HFFc6 (cell line): ENCODE data around the gene WDR1. TPM values are rescaled to one million over a fixed set of nuclear protein-coding genes. Genes with fewer than 3 reads are reported as not detected.

ENCODE experiments used
- DNase-seq: peaks from one replicate; pipeline ENCODE4 v3.0.0-alpha.2; 2018
- H3K27ac Mint-ChIP-seq: 2 replicates; pipeline ENCODE4 v1.8.0; 2020; ENCODE audit warnings: mild to moderate bottlenecking, mixed read lengths
- H3K27me3 Mint-ChIP-seq: 2 replicates; pipeline ENCODE4 v1.8.0; 2021; ENCODE audit warnings: mild to moderate bottlenecking, moderate library complexity, mixed read lengths; ENCODE audit not compliant: insufficient read depth
- H3K36me3 Mint-ChIP-seq: 2 replicates; pipeline ENCODE4 v1.8.0; 2021; ENCODE audit warnings: low read depth, mixed read lengths
- H3K4me1 Mint-ChIP-seq: 2 replicates; pipeline ENCODE4 v1.8.0; 2020; ENCODE audit warnings: low read depth, mixed read lengths
- H3K4me3 Mint-ChIP-seq: 2 replicates; pipeline ENCODE4 v1.8.0; 2020; ENCODE audit warnings: mild to moderate bottlenecking, moderate library complexity, mixed read lengths
- H3K9me3 Mint-ChIP-seq: 2 replicates; pipeline ENCODE4 v1.8.0; 2020; ENCODE audit warnings: mild to moderate bottlenecking, mixed read lengths
- total RNA-seq, 6 experiments: library from RNA; stranded (reverse); fragmentation: NEBNext Ultra II Directional; extraction: Animal tissue kit (Norgen Biotek cat#: 25700); gene quantifications; 2 replicates in 1 of 6; 3 replicates in 5 of 6; pipeline ENCODE4 v1.2.3, GENCODE V29; 2021
- TF ChIP-seq, protein P1 (sequence below): fragments of 200-600 bp; sonication (generic); IDR thresholded peaks from 2 replicates; pipeline ENCODE4 v1.5.0; 2021; ENCODE audit warnings: antibody characterized with exemption, mild to moderate bottlenecking

WDR1 gene
- total RNA-seq, 6 experiments from 2014 or later: 720 to 838 (median 782) TPM

DNA sequence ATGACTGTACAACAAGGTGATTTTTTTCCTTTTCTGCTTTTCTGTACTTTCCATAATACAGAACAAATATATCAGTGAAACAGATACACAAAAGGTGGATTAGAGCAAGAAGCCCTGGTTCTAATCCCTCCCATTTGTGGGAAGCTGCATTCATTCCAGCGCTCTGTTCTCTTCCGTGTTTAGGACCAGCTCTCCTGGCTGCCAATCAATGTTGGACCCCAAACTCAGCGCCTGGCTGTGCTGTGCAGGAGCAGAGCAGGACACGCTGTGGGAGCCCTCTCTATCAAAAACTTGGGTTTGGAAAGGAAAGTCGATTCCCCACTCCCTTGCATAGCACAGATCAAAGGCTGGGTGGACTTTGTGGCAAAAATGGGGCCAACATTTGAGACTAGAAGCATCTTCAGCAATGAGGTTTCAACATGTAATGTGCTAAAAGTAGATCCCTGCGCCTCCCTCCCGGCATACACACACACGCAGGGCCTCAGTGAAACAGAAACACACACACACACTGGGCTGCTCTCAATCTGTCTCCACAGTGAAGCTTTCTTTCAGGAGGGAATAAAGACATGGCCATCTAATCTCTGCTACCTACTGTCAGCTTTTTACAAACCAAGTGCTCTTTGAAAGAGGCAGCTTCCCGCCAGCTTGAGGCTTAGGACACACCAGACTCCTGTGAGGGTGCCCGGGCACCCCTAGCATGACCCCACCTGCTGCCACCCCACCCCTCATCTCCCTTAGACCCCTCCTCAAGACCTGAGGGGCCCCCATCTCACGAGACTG lies 12.2 kb downstream of the WDR1 start:
- peaks cover 12% of the 10 kb centered on the region for H3K27me3 Mint-ChIP-seq
- no peaks in the 10 kb centered on the region for H3K9me3 Mint-ChIP-seq
- H3K36me3 Mint-ChIP-seq: peaks cover 68% of the 10 kb centered on the region
- no peak for DNase-seq
- peak overlapping the region; percentile 80 for H3K27ac Mint-ChIP-seq
- H3K4me3 Mint-ChIP-seq: peak overlapping the region; percentile 78
- peaks cover 100% of the 10 kb centered on the region for H3K4me1 Mint-ChIP-seq
- TF ChIP-seq, protein P1, sequence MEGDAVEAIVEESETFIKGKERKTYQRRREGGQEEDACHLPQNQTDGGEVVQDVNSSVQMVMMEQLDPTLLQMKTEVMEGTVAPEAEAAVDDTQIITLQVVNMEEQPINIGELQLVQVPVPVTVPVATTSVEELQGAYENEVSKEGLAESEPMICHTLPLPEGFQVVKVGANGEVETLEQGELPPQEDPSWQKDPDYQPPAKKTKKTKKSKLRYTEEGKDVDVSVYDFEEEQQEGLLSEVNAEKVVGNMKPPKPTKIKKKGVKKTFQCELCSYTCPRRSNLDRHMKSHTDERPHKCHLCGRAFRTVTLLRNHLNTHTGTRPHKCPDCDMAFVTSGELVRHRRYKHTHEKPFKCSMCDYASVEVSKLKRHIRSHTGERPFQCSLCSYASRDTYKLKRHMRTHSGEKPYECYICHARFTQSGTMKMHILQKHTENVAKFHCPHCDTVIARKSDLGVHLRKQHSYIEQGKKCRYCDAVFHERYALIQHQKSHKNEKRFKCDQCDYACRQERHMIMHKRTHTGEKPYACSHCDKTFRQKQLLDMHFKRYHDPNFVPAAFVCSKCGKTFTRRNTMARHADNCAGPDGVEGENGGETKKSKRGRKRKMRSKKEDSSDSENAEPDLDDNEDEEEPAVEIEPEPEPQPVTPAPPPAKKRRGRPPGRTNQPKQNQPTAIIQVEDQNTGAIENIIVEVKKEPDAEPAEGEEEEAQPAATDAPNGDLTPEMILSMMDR: no peak

- H3K36me3 Mint-ChIP-seq: peaks cover 67% of the 10 kb centered on the region
- DNase-seq: no peak
- peaks cover 100% of the 10 kb centered on the region for H3K4me1 Mint-ChIP-seq
- H3K27ac Mint-ChIP-seq: peak overlapping the region; percentile 98
- H3K4me3 Mint-ChIP-seq: peak overlapping the region; percentile 41; the same call in 1 of the 2 replicates
- H3K9me3 Mint-ChIP-seq: no peaks in the 10 kb centered on the region
- TF ChIP-seq, protein P1: no peak
- peaks cover 12% of the 10 kb centered on the region for H3K27me3 Mint-ChIP-seq
Measured at GRCh38 chr4:10102474-10103332, 13.9 kb downstream of the WDR1 start.

DNA sequence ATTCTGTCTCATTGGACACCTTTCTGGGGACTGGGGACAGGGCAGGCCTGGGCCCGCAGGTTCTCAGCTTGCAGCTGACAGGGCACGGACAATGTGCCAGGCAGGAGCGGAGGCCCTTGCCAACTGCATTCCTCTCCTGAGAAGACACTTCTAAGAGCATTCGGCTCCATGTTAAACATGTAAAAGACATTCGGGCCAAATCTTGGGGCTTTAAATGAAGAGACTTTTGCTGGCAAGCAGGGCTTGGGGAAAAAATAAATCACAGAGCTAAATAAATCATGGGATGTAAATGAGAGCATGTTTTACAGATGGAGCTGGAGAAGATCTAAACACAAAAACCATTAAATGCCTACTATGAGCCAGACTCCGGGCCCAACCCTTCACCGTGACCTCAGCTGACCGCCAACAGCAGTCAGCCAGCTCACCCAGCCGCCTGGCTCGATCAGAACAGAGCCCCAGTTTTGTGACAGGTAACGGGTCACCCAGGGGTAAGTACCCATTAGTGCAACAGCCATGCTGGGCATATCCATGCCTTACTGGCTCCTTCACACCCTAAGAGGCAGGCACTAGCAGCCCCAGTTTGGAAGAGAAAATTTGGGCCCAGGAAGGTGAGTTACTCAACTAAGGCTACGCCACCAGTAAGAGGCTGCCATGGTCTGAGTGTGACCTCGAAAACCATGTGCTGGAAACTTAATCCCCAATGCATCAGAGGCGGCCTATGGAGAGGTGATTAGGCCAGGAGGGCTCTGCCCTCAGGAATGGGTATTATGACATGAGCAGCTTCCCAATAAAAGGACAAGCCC lies 14.7 kb downstream of the WDR1 start:
- Mint-ChIP-seq H3K27ac (peak overlapping the region; percentile 98), H3K4me3 (peak overlapping the region; percentile 54), H3K9me3 (no peaks in the 10 kb centered on the region), H3K27me3 (peaks cover 9% of the 10 kb centered on the region), H3K4me1 (peaks cover 100% of the 10 kb centered on the region), H3K36me3 (peaks cover 72% of the 10 kb centered on the region)
- no peak for DNase-seq
- TF ChIP-seq, protein P1: no peak

- peak overlapping the region; percentile 98 for H3K27ac Mint-ChIP-seq
- DNase-seq: no peak
- TF ChIP-seq, protein P1: no peak
- peaks cover 100% of the 10 kb centered on the region for H3K4me1 Mint-ChIP-seq
- H3K9me3 Mint-ChIP-seq: no peaks in the 10 kb centered on the region
- peaks cover 11% of the 10 kb centered on the region for H3K27me3 Mint-ChIP-seq
- no peak overlapping the region for H3K4me3 Mint-ChIP-seq
- H3K36me3 Mint-ChIP-seq: peaks cover 74% of the 10 kb centered on the region
Measured at GRCh38 chr4:10100734-10101216, 15.8 kb downstream of the WDR1 start.
